Brain microvascular endothelial cell (primary cell): Measurements from ENCODE around the gene VAV1.

Experiments
- DNase-seq: peaks from one replicate; pipeline ENCODE4 v3.0.0-alpha.2; 2020
- H3K27ac ChIP-seq: fragments of 250-450 bp; sonication (Bioruptor Pico); 2 replicates; pipeline ENCODE4 v1.5.1; 2020; ENCODE audit warnings: mild to moderate bottlenecking, moderate library complexity
- H3K27me3 ChIP-seq: fragments of 250-450 bp; sonication (Bioruptor Pico); replicated peaks from 2 replicates; pipeline ENCODE4 v1.5.1; 2020; ENCODE audit warnings: mild to moderate bottlenecking
- H3K36me3 ChIP-seq: fragments of 250-450 bp; sonication (Bioruptor Pico); replicated peaks from 2 replicates; pipeline ENCODE4 v1.5.1; 2020; ENCODE audit warnings: mild to moderate bottlenecking
- H3K4me3 ChIP-seq: 2 replicates; pipeline ENCODE4 v1.5.1; 2011; ENCODE audit warnings: low read depth, mild to moderate bottlenecking, control low read depth, low read length, moderate library complexity
- CTCF ChIP-seq: IDR thresholded peaks from 2 replicates; pipeline ENCODE4 v1.5.1; 2011; ENCODE audit warnings: low read depth, mild to moderate bottlenecking, moderate library complexity, low read length, control low read depth, inconsistent platforms; ENCODE audit errors: missing control alignments
- in situ Hi-C: cut with HindIII; loops from 2 replicates; pipeline ENCODE4 v1.10.0; 2017; ENCODE audit warnings: low sequenced_read_pairs, low pct_ligation_motif_present

VAV1 gene

GRCh38 chr19:6876748-6877147 lies 104.2 kb downstream of the VAV1 start:
- H3K27ac ChIP-seq = no peak overlapping the region
- in situ Hi-C loops = no loop called here
- no peak for TF ChIP-seq CTCF

GRCh38 chr19:6877766-6878165 lies 105.3 kb downstream of the VAV1 start:
- in situ Hi-C loops = no loop called here

More at GRCh38 chr19:6876748-6877147, 104.2 kb downstream of the VAV1 start:
- DNase-seq = no peak
- H3K4me3 ChIP-seq = no peak overlapping the region
- H3K27me3 ChIP-seq = no peaks in the 10 kb centered on the region
- no peaks in the 10 kb centered on the region for H3K36me3 ChIP-seq

GRCh38 chr19:6886277-6886897 lies 113.9 kb downstream of the VAV1 start:
- H3K36me3 ChIP-seq = no peaks in the 10 kb centered on the region
- no peak for DNase-seq
- no peak for TF ChIP-seq CTCF
- no peaks in the 10 kb centered on the region for H3K27me3 ChIP-seq
- no peak overlapping the region for H3K4me3 ChIP-seq
- in situ Hi-C loops = no loop called here
- H3K27ac ChIP-seq = no peak overlapping the region

More at GRCh38 chr19:6877766-6878165, 105.3 kb downstream of the VAV1 start:
- Histone ChIP-seq H3K27me3 (no peaks in the 10 kb centered on the region), H3K36me3 (no peaks in the 10 kb centered on the region), H3K27ac (no peak overlapping the region), H3K4me3 (no peak overlapping the region)
- TF ChIP-seq CTCF = no peak
- DNase-seq = no peak

GRCh38 chr19:6887316-6887715 lies 114.8 kb downstream of the VAV1 start, which contains the start of gene ADGRE1:
Gene ADGRE1 (plus strand): TSS chr19:6887579. CDS start chr19:6887609, 30 bp downstream.
- H3K27me3 ChIP-seq = no peaks in the 10 kb centered on the region
- no peak for DNase-seq
- in situ Hi-C loops = no loop called here
- H3K27ac ChIP-seq = no peak within 1 kb of the TSS
- H3K4me3 ChIP-seq = no peak within 1 kb of the TSS
- H3K36me3 ChIP-seq = no peaks in the 10 kb centered on the region
- TF ChIP-seq CTCF = no peak

- no peak for TF ChIP-seq CTCF
- Histone ChIP-seq H3K4me3 (no peak overlapping the region), H3K27me3 (no peaks in the 10 kb centered on the region), H3K27ac (no peak overlapping the region), H3K36me3 (no peaks in the 10 kb centered on the region)
- in situ Hi-C loops = no loop called here
- no peak for DNase-seq
Observed at GRCh38 chr19:6888967-6889366, 116.5 kb downstream of the VAV1 start.

GRCh38 chr19:6890401-6890913 lies 117.9 kb downstream of the VAV1 start:
- DNase-seq = no peak
- Histone ChIP-seq H3K27me3 (no peaks in the 10 kb centered on the region), H3K36me3 (no peaks in the 10 kb centered on the region), H3K27ac (no peak overlapping the region), H3K4me3 (no peak overlapping the region)
- TF ChIP-seq CTCF = no peak
- in situ Hi-C loops = no loop called here
